K562 (cell line): ENCODE results near the gene CSK. TPM values are rescaled to one million over a fixed set of nuclear protein-coding genes. Genes with fewer than 3 reads are reported as not detected.

Experiments
- ARID2 ChIP-seq: fragments of 450-650 bp; IDR thresholded peaks from 2 replicates; pipeline ENCODE4 v1.6.1; 2017; ENCODE audit warnings: antibody characterized with exemption, mild to moderate bottlenecking
- EZH2 ChIP-seq: IDR thresholded peaks from 2 replicates; pipeline ENCODE4 v1.6.1; 2012; ENCODE audit warnings: low read depth, mild to moderate bottlenecking, inconsistent platforms, low read length, borderline replicate concordance
- FUS ChIP-seq: fragments of 200-400 bp; formaldehyde crosslinking; optimal IDR thresholded peaks from 2 replicates; pipeline ENCODE3; 2017; ENCODE audit warnings: low read depth, low read length
- PHTF2 ChIP-seq: fragments of 250-450 bp; sonication (Bioruptor Pico); IDR thresholded peaks from 2 replicates; pipeline ENCODE4 v1.5.0; 2021; ENCODE audit warnings: mild to moderate bottlenecking
- POU5F1 ChIP-seq: fragments of 150-350 bp; IDR thresholded peaks from 2 replicates; pipeline ENCODE4 v1.6.1; 2014; ENCODE audit warnings: borderline replicate concordance, low read length, low read depth, mild to moderate bottlenecking; ENCODE audit not compliant: partially characterized antibody
- SMAD1 ChIP-seq: fragments of 150-350 bp; IDR thresholded peaks from 2 replicates; pipeline ENCODE4 v1.6.1; 2014; ENCODE audit warnings: low read length, low read depth; ENCODE audit not compliant: partially characterized antibody
- ZNF589 ChIP-seq: fragments of 200-800 bp; sonication (Bioruptor generic); IDR thresholded peaks from 2 replicates; pipeline ENCODE4 v1.6.1; 2016; ENCODE audit warnings: low read depth, missing genetic modification characterization, missing compliant biosample characterization
- polyA plus RNA-seq, 8 experiments: library from polyadenylated mRNA; depleted of rRNA in 4 of 8; stranded (reverse) in 5 of 8; unstranded in 3 of 8; fragments of >200 nt; fragmentation: Nextera tagmentation in 2 of 8; fragmentation: Illumina TruSeq in 1 of 8; extraction: Ambion mirVana in 2 of 8; extraction: Trizol in 1 of 8; gene quantifications; 2 replicates each; pipeline versions ENCODE4 v1.2.1 to v1.2.3, GENCODE V29; 2011 to 2014; ENCODE audit warnings: inconsistent platforms in 1 of 8, missing spikeins in 1 of 8
- total RNA-seq, 7 experiments: library from RNA; depleted of rRNA in 6 of 7; stranded (reverse); fragments of >200 nt in 6 of 7; fragmentation: Illumina TruSeq in 2 of 7; extraction: Trizol in 2 of 7; gene quantifications; 2 replicates each; pipeline versions ENCODE4 v1.2.1 to v1.2.3, GENCODE V29; 2011 to 2021; ENCODE audit warnings: low replicate concordance in 1 of 7
- TF ChIP-seq, protein P1 (sequence below): sonication (generic); formaldehyde crosslinking; IDR thresholded peaks from 2 replicates; pipeline ENCODE4 v1.8.1; 2023; ENCODE audit warnings: missing genetic modification reagents, mild to moderate bottlenecking, borderline replicate concordance
- TF ChIP-seq, protein P2 (sequence below), 2 experiments: IDR thresholded peaks; 2 replicates each; pipeline ENCODE4 v1.6.1; 2011; ENCODE audit warnings: borderline replicate concordance in 1 of 2, control low read depth in 1 of 2, low read depth in 1 of 2, low read length in 1 of 2, mild to moderate bottlenecking in 1 of 2, mixed read lengths in 1 of 2, moderate library complexity in 1 of 2; ENCODE audit not compliant: insufficient read depth in 1 of 2, insufficient read length in 1 of 2, poor library complexity in 1 of 2, severe bottlenecking in 1 of 2; ENCODE audit errors: extremely low read depth in 1 of 2
- TF ChIP-seq, protein P3 (sequence below): fragments of 200-800 bp; sonication (Bioruptor generic); IDR thresholded peaks from 2 replicates; pipeline ENCODE4 v1.6.1; 2016; ENCODE audit warnings: missing genetic modification characterization, missing compliant biosample characterization
- TF ChIP-seq, protein P4 (sequence below): sonication (generic); formaldehyde crosslinking; IDR thresholded peaks from 2 replicates; pipeline ENCODE4 v1.8.1; 2023; ENCODE audit warnings: mild to moderate bottlenecking, missing genetic modification reagents

CSK gene
- total and polyA plus RNA-seq, 9 of the 15 experiments (the other 6 are each of a cell fraction or from before 2014, with no cell fraction given): 1.5 to 112 (median 22.5) TPM

DNA sequence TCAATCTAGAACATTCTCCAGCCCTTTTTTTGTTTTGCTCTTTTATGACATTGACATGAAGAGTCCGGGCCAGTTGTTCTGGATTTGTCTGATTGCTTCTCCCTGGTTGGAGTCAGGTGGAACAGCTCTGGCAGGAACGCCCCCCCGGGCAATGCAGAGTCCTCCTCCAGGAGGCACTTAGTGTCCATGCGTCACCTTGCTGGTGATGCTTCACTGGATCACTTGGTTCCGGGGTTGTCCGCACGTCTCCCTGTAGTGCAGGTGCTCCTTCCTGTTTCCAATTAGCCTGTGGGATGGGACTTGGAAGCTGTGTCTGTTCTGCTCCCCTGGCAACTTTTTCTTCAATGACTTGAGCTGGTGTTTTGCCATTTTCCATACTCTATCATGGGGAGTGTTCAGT is 9.8 kb downstream of the CSK start (continued):
- TF ChIP-seq, protein P1, sequence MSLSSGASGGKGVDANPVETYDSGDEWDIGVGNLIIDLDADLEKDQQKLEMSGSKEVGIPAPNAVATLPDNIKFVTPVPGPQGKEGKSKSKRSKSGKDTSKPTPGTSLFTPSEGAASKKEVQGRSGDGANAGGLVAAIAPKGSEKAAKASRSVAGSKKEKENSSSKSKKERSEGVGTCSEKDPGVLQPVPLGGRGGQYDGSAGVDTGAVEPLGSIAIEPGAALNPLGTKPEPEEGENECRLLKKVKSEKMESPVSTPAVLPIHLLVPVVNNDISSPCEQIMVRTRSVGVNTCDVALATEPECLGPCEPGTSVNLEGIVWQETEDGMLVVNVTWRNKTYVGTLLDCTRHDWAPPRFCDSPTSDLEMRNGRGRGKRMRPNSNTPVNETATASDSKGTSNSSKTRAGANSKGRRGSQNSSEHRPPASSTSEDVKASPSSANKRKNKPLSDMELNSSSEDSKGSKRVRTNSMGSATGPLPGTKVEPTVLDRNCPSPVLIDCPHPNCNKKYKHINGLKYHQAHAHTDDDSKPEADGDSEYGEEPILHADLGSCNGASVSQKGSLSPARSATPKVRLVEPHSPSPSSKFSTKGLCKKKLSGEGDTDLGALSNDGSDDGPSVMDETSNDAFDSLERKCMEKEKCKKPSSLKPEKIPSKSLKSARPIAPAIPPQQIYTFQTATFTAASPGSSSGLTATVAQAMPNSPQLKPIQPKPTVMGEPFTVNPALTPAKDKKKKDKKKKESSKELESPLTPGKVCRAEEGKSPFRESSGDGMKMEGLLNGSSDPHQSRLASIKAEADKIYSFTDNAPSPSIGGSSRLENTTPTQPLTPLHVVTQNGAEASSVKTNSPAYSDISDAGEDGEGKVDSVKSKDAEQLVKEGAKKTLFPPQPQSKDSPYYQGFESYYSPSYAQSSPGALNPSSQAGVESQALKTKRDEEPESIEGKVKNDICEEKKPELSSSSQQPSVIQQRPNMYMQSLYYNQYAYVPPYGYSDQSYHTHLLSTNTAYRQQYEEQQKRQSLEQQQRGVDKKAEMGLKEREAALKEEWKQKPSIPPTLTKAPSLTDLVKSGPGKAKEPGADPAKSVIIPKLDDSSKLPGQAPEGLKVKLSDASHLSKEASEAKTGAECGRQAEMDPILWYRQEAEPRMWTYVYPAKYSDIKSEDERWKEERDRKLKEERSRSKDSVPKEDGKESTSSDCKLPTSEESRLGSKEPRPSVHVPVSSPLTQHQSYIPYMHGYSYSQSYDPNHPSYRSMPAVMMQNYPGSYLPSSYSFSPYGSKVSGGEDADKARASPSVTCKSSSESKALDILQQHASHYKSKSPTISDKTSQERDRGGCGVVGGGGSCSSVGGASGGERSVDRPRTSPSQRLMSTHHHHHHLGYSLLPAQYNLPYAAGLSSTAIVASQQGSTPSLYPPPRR (CRISPR knock-in tag): no peak
- no peak for TF ChIP-seq ZNF589 (CRISPR knock-in tag)
- TF ChIP-seq SMAD1: no peak
- TF ChIP-seq, protein P2, sequence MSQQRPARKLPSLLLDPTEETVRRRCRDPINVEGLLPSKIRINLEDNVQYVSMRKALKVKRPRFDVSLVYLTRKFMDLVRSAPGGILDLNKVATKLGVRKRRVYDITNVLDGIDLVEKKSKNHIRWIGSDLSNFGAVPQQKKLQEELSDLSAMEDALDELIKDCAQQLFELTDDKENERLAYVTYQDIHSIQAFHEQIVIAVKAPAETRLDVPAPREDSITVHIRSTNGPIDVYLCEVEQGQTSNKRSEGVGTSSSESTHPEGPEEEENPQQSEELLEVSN (IDR thresholded peaks at IDR 0.05; ENCODE audit: borderline replicate concordance in 1 of 2, extremely low read depth in 1 of 2, insufficient read depth in 1 of 2, insufficient read length in 1 of 2, low read depth in 1 of 2, low read length in 1 of 2, poor library complexity in 1 of 2, severe bottlenecking in 1 of 2): no peak
- no peak for TF ChIP-seq FUS
- TF ChIP-seq ARID2: no peak
- no peak for TF ChIP-seq PHTF2 (CRISPR knock-in tag)
- TF ChIP-seq, protein P3, sequence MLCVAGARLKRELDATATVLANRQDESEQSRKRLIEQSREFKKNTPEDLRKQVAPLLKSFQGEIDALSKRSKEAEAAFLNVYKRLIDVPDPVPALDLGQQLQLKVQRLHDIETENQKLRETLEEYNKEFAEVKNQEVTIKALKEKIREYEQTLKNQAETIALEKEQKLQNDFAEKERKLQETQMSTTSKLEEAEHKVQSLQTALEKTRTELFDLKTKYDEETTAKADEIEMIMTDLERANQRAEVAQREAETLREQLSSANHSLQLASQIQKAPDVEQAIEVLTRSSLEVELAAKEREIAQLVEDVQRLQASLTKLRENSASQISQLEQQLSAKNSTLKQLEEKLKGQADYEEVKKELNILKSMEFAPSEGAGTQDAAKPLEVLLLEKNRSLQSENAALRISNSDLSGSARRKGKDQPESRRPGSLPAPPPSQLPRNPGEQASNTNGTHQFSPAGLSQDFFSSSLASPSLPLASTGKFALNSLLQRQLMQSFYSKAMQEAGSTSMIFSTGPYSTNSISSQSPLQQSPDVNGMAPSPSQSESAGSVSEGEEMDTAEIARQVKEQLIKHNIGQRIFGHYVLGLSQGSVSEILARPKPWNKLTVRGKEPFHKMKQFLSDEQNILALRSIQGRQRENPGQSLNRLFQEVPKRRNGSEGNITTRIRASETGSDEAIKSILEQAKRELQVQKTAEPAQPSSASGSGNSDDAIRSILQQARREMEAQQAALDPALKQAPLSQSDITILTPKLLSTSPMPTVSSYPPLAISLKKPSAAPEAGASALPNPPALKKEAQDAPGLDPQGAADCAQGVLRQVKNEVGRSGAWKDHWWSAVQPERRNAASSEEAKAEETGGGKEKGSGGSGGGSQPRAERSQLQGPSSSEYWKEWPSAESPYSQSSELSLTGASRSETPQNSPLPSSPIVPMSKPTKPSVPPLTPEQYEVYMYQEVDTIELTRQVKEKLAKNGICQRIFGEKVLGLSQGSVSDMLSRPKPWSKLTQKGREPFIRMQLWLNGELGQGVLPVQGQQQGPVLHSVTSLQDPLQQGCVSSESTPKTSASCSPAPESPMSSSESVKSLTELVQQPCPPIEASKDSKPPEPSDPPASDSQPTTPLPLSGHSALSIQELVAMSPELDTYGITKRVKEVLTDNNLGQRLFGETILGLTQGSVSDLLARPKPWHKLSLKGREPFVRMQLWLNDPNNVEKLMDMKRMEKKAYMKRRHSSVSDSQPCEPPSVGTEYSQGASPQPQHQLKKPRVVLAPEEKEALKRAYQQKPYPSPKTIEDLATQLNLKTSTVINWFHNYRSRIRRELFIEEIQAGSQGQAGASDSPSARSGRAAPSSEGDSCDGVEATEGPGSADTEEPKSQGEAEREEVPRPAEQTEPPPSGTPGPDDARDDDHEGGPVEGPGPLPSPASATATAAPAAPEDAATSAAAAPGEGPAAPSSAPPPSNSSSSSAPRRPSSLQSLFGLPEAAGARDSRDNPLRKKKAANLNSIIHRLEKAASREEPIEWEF (CRISPR knock-in tag): no peak
- TF ChIP-seq EZH2: no peak
- TF ChIP-seq POU5F1: no peak
- TF ChIP-seq, protein P4, sequence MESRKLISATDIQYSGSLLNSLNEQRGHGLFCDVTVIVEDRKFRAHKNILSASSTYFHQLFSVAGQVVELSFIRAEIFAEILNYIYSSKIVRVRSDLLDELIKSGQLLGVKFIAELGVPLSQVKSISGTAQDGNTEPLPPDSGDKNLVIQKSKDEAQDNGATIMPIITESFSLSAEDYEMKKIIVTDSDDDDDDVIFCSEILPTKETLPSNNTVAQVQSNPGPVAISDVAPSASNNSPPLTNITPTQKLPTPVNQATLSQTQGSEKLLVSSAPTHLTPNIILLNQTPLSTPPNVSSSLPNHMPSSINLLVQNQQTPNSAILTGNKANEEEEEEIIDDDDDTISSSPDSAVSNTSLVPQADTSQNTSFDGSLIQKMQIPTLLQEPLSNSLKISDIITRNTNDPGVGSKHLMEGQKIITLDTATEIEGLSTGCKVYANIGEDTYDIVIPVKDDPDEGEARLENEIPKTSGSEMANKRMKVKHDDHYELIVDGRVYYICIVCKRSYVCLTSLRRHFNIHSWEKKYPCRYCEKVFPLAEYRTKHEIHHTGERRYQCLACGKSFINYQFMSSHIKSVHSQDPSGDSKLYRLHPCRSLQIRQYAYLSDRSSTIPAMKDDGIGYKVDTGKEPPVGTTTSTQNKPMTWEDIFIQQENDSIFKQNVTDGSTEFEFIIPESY (CRISPR knock-in tag): no peak
- TF ChIP-seq, all 486 proteins: peak for 0
